ENCODE data around the gene MACROH2A2.
A peak's percentile ranks its signal among the peaks of the same experiment; 100 is the strongest.
"Not testable (repeated sequence)": the region's sequence is repeated elsewhere in the genome, so short reads cannot be mapped to it uniquely, and the experiment has no call there.

MACROH2A2 gene

GRCh38 chr10:70119623-70120022 lies 67.0 kb downstream of the MACROH2A2 start:
- no peak for DNase-seq (ENCODE audit: low read depth)
- H3K4me3 ChIP-seq (replicated peaks; ENCODE audit: low read depth, low read length): no peak overlapping the region
- TF ChIP-seq, protein P1, sequence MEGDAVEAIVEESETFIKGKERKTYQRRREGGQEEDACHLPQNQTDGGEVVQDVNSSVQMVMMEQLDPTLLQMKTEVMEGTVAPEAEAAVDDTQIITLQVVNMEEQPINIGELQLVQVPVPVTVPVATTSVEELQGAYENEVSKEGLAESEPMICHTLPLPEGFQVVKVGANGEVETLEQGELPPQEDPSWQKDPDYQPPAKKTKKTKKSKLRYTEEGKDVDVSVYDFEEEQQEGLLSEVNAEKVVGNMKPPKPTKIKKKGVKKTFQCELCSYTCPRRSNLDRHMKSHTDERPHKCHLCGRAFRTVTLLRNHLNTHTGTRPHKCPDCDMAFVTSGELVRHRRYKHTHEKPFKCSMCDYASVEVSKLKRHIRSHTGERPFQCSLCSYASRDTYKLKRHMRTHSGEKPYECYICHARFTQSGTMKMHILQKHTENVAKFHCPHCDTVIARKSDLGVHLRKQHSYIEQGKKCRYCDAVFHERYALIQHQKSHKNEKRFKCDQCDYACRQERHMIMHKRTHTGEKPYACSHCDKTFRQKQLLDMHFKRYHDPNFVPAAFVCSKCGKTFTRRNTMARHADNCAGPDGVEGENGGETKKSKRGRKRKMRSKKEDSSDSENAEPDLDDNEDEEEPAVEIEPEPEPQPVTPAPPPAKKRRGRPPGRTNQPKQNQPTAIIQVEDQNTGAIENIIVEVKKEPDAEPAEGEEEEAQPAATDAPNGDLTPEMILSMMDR (IDR thresholded peaks at IDR 0.05; ENCODE audit: low read length, missing control alignments): no peak

GRCh38 chr10:70120417-70120816 lies 67.8 kb downstream of the MACROH2A2 start:
- H3K4me3 ChIP-seq (replicated peaks; ENCODE audit: low read depth, low read length): no peak overlapping the region
- no peak for DNase-seq (ENCODE audit: low read depth)
- TF ChIP-seq, protein P1 (IDR thresholded peaks at IDR 0.05; ENCODE audit: low read length, missing control alignments): no peak

- DNase-seq (ENCODE audit: low read depth): no peak
- no peak overlapping the region for H3K4me3 ChIP-seq (replicated peaks; ENCODE audit: low read depth, low read length)
- TF ChIP-seq, protein P1 (IDR thresholded peaks at IDR 0.05; ENCODE audit: low read length, missing control alignments): no peak
Measured at GRCh38 chr10:70121281-70121949, 68.8 kb downstream of the MACROH2A2 start.

DNA sequence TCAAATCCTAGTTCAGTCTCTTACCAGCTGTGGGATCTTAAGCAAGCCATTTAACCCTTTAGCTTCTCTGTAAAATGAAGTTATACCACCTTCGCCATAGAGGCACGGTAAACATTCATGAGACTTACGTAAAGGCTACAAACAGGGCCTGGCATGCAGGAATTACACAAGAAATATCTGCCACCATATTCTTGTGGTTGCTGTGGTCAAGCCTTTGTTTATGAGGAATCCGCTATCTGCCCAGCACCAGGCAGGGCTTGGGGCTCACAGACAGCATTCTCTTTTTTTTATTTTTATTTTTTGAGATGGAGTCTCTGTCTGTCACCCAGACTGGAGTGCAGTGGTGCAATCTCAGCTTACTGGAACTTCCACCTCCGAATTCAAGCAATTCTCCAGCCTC lies 70.1 kb downstream of the MACROH2A2 start:
- TF ChIP-seq, protein P1 (IDR thresholded peaks at IDR 0.05; ENCODE audit: low read length, missing control alignments): no peak
- DNase-seq (ENCODE audit: low read depth): peak; percentile 29

GRCh38 chr10:70123166-70123565 lies 70.5 kb downstream of the MACROH2A2 start:
- DNase-seq (ENCODE audit: low read depth); H3K4me3 ChIP-seq (replicated peaks; ENCODE audit: low read depth, low read length): not testable (repeated sequence)

More for the DNA sequence above, 70.1 kb downstream of the MACROH2A2 start:
- H3K4me3 ChIP-seq (replicated peaks; ENCODE audit: low read depth, low read length): no peak overlapping the region

DNA sequence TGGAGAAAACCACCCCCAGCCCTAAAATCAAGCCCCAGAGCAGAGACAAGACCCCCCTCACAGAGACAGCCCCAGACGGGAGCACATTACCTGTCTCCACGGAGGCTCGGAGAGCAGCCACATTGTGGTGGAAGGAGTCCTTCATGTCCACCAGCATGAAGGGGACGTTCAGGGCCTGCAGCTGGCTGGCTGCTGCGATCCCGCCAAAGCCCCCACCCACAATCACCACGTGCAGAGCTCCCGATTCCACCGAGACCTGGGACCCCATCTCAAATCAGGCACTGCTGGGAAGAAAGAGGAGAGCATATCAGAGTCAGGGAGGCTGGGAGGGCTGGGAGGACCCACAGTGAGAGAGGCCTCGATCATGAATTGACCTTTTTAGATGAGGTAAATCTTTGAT lies 71.2 kb downstream of the MACROH2A2 start:
- H3K4me3 ChIP-seq (replicated peaks; ENCODE audit: low read depth, low read length): no peak overlapping the region
- no peak for DNase-seq (ENCODE audit: low read depth)
- TF ChIP-seq, protein P1 (IDR thresholded peaks at IDR 0.05; ENCODE audit: low read length, missing control alignments): no peak

DNA sequence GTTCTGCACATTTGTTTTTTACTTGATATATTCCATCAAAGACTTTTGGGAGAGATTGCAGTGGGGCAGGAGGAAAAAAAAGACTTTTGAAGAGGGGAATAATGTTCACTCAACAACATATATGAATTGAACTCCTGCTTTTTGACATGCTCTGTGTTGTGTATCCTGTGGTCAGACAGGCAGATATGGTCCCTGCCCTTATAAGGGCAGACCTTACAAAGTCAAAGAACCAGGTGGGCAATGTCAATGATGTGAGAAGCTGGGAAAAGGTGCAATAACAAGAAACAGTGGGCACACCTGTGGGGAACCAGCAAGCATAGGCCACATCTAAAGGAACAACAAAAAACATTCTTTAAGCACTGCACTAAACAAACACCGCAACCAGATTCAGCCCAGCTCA lies 71.8 kb downstream of the MACROH2A2 start:
- TF ChIP-seq, protein P1 (IDR thresholded peaks at IDR 0.05; ENCODE audit: low read length, missing control alignments): no peak
- no peak for DNase-seq (ENCODE audit: low read depth)
- no peak overlapping the region for H3K4me3 ChIP-seq (replicated peaks; ENCODE audit: low read depth, low read length)
